ENCODE data around the gene ZNF296.

Gene ZNF296

DNA sequence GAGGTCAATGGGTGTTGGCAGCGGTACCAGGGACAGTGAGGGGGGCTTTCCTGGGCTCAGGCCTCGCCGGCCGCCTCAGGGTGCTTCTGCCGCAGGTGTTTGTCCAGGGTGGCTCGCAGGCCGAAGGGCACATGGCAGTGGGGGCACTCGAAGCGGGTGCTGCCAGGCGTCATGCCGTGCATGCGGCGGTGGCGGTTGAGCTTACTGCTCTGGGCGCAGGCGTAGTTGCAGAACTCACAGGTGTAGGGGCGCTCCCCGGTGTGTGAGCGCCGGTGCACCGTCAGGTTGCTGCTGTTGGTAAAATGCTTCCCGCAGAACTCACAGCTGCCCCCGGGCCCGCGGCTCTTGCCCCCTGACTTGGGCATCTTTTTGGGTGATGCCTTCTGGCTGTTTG is 4.7 kb downstream of the ZNF296 start:
- no peak for TF ChIP-seq CTCF (IDR thresholded peaks at IDR 0.05; ENCODE audit: low read depth, low read length)
- H3K4me3 ChIP-seq (ENCODE audit: low read depth, low read length) = no peak overlapping the region

DNA sequence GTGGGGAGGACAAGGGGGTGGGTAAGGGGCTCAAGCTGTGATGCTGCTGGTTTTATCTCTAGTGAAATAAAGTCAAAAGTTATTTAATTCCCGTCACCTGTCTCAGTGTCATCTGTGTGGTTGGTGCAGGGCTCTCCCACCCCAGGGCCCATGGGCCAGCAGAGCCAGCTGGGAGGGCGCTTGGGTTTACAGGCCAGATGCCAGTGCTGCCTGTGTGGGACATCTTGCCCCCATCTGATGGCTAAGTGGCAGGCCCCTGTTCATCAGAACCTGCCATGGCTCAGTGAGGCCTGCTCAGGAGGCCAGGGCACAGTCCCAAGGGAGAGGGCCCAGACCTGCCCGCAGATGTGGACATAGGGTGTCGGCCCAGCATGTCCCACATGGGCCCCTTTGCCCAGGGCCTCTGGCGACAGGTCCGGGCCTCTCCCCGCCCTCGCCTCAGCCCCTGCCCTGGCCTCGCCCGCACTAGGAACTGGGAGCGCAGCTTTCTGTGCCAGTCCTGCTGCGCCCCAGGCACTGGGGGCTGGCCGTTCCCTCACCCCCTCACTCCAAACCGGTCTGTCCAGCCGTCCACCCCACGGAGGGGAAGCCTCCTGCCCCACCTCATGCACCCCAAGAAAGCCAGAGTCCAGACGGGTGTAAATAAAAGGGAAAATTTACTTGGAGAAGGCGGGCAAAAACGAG is 5.3 kb downstream of the ZNF296 start:
- TF ChIP-seq CTCF (IDR thresholded peaks at IDR 0.05; ENCODE audit: low read depth, low read length) = no peak
- H3K4me3 ChIP-seq (ENCODE audit: low read depth, low read length) = no peak overlapping the region

DNA sequence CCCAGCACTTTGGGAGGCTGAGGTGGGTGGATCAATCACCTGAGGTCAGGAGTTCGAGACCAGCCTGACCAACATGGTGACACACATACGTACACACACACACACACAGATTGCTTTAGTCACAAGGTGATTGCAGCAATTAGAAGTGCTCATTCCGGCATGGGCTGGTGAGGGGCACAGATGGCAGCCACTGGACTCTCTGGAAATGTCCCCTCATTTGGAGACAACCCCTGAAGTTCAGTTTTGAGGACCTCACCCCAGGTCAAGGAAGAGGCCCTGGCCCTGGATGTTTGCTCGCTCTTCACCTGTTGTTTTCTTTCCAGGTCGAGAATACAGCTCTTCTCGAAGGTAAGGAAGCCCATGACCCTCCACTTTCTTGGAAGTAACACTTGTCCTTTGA is 6.1 kb downstream of the ZNF296 start:
- no peak for TF ChIP-seq CTCF (IDR thresholded peaks at IDR 0.05; ENCODE audit: low read depth, low read length)
- no peak overlapping the region for H3K4me3 ChIP-seq (ENCODE audit: low read depth, low read length)

DNA sequence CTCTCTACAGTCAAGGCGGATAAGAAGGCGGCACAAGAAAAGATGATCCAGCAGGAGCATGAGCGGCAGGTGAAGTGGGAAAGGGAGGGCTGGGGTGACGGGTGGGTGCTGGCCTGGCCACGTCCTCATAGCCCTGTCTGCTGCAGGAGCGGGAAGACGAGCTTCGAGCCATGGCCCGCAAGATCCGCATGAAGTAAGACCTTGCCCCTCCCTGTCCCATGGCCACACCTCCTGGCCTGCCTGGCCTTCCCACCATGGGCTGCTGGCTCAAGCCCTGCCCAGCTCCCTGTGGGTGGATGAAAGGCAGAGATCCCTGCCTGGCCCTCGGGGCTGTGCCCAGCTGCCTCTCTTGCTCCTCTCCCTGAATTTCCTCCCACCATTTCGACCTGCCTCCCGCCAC is 7.2 kb downstream of the ZNF296 start:
- TF ChIP-seq CTCF (IDR thresholded peaks at IDR 0.05; ENCODE audit: low read depth, low read length) = no peak
- H3K4me3 ChIP-seq (ENCODE audit: low read depth, low read length) = no peak overlapping the region

- no peak for TF ChIP-seq CTCF (IDR thresholded peaks at IDR 0.05; ENCODE audit: low read depth, low read length)
- no peak overlapping the region for H3K4me3 ChIP-seq (ENCODE audit: low read depth, low read length)
Measured at GRCh38 chr19:45068041-45068440, 8.2 kb downstream of the ZNF296 start.

- H3K4me3 ChIP-seq (ENCODE audit: low read depth, low read length) = no peak overlapping the region
- no peak for TF ChIP-seq CTCF (IDR thresholded peaks at IDR 0.05; ENCODE audit: low read depth, low read length)
Measured at GRCh38 chr19:45066921-45067661, 9.2 kb downstream of the ZNF296 start.

All from WI38 (cell line).